A549 (cell line): ENCODE measurements around the gene PRKG1.

Source experiments
- CTCF ChIP-seq: fragments of >200 bp; sonication (Bioruptor Twin); formaldehyde crosslinking; IDR thresholded peaks from 3 replicates; pipeline ENCODE4 v1.5.1; 2016
- EP300 ChIP-seq, 2 experiments: fragments of >200 bp; sonication (Bioruptor Twin); formaldehyde crosslinking; IDR thresholded peaks; 2 replicates in 1 of 2; 3 replicates in 1 of 2; pipeline ENCODE4 v1.6.1; 2016 to 2017
- HOXB13 ChIP-seq: fragments of 250-450 bp; sonication (Bioruptor Pico); IDR thresholded peaks from 2 replicates; pipeline ENCODE4 v1.5.0; 2020; ENCODE audit warnings: low read depth, mild to moderate bottlenecking, moderate library complexity
- JUN ChIP-seq, 2 experiments: fragments of >200 bp; sonication (Bioruptor Twin); formaldehyde crosslinking; IDR thresholded peaks; 2 replicates in 1 of 2; 3 replicates in 1 of 2; pipeline ENCODE4 v1.6.1; 2016 to 2017
- REST ChIP-seq: fragments of 200-600 bp; sonication (generic); IDR thresholded peaks from 2 replicates; pipeline ENCODE4 v1.6.1; 2016; ENCODE audit warnings: antibody characterized with exemption, mild to moderate bottlenecking, moderate library complexity
- SMC3 ChIP-seq: fragments of >200 bp; sonication (Bioruptor Twin); formaldehyde crosslinking; IDR thresholded peaks from 3 replicates; pipeline ENCODE4 v1.6.1; 2018; ENCODE audit warnings: inconsistent platforms
- SREBF2 ChIP-seq: fragments of 450-650 bp; IDR thresholded peaks from 2 replicates; pipeline ENCODE4 v1.6.1; 2014; ENCODE audit warnings: mild to moderate bottlenecking, moderate library complexity
- ZFP36 ChIP-seq: fragments of 450-650 bp; IDR thresholded peaks from 2 replicates; pipeline ENCODE4 v1.6.1; 2014; ENCODE audit warnings: borderline replicate concordance; ENCODE audit not compliant: partially characterized antibody

DNA sequence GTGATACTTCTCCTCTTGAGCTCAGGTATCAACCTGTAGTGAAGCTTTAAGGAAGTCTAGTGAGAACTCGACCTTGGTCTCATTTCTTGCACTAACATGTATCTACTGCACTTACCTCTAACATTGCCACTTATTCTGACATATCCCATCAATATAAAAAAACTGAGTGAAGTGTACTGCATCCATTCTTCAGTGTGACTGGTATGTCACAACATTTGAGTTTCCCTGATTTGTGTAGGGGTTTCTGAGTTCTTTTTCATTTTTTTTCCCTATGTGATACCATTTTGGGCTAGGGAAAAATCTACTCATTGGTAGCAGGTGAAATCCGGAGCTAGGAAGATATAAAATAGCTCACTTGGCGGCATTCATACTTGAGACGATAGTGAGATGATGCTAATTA lies 274.3 kb downstream of the PRKG1 start:
- TF ChIP-seq HOXB13 (CRISPR knock-in tag) (no peak), CTCF (no peak), EP300 (IDR thresholded peaks at IDR 0.05) (no peak), SMC3 (no peak), JUN (IDR thresholded peaks at IDR 0.05) (no peak), ZFP36 (no peak), SREBF2 (no peak), REST (no peak)
